Panc1 (cell line): Measurements from ENCODE around the gene LRGUK.

Source experiments
- POLR2AphosphoS5 ChIP-seq: IDR thresholded peaks from 2 replicates; pipeline ENCODE4 v1.6.1; 2012; ENCODE audit warnings: mild to moderate bottlenecking, low read depth, low read length, moderate library complexity
- TCF7L2 ChIP-seq: IDR thresholded peaks from 2 replicates; pipeline ENCODE4 v1.6.1; 2011; ENCODE audit warnings: mild to moderate bottlenecking, low read depth, low read length, inconsistent platforms
- TF ChIP-seq, protein P1 (sequence below): fragments of 450-650 bp; IDR thresholded peaks from 2 replicates; pipeline ENCODE4 v1.5.1; 2017; ENCODE audit warnings: mild to moderate bottlenecking
- TF ChIP-seq, protein P2 (sequence below), 2 experiments: IDR thresholded peaks; 2 replicates each; pipeline ENCODE4 v1.6.1; 2011 to 2012; ENCODE audit warnings: low read depth in 2 of 2, control low read depth in 1 of 2, low read length in 1 of 2, mild to moderate bottlenecking in 1 of 2, moderate library complexity in 1 of 2; ENCODE audit not compliant: insufficient read depth in 1 of 2

DNA sequence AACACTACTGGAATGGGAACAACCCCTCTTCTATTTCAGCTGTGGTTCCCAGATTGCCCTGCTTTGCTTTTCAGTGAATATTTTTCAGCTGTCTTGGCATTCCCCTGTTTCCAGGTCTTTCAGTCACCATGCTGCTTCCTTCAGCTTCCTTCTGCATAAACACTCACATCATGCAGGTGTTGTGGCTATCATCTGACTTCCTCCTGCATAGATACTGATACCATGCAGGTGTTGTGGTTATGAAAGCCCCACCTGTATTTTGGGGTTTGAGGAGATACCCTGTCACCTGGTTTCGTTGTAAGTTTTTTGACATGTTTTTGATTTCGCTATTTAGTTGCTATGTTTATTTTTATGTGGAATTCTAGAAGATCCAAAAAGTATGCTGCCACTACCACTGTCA is 118.1 kb downstream of the LRGUK start:
- TF ChIP-seq, protein P1, sequence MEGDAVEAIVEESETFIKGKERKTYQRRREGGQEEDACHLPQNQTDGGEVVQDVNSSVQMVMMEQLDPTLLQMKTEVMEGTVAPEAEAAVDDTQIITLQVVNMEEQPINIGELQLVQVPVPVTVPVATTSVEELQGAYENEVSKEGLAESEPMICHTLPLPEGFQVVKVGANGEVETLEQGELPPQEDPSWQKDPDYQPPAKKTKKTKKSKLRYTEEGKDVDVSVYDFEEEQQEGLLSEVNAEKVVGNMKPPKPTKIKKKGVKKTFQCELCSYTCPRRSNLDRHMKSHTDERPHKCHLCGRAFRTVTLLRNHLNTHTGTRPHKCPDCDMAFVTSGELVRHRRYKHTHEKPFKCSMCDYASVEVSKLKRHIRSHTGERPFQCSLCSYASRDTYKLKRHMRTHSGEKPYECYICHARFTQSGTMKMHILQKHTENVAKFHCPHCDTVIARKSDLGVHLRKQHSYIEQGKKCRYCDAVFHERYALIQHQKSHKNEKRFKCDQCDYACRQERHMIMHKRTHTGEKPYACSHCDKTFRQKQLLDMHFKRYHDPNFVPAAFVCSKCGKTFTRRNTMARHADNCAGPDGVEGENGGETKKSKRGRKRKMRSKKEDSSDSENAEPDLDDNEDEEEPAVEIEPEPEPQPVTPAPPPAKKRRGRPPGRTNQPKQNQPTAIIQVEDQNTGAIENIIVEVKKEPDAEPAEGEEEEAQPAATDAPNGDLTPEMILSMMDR, result no peak
- TF ChIP-seq, protein P2, sequence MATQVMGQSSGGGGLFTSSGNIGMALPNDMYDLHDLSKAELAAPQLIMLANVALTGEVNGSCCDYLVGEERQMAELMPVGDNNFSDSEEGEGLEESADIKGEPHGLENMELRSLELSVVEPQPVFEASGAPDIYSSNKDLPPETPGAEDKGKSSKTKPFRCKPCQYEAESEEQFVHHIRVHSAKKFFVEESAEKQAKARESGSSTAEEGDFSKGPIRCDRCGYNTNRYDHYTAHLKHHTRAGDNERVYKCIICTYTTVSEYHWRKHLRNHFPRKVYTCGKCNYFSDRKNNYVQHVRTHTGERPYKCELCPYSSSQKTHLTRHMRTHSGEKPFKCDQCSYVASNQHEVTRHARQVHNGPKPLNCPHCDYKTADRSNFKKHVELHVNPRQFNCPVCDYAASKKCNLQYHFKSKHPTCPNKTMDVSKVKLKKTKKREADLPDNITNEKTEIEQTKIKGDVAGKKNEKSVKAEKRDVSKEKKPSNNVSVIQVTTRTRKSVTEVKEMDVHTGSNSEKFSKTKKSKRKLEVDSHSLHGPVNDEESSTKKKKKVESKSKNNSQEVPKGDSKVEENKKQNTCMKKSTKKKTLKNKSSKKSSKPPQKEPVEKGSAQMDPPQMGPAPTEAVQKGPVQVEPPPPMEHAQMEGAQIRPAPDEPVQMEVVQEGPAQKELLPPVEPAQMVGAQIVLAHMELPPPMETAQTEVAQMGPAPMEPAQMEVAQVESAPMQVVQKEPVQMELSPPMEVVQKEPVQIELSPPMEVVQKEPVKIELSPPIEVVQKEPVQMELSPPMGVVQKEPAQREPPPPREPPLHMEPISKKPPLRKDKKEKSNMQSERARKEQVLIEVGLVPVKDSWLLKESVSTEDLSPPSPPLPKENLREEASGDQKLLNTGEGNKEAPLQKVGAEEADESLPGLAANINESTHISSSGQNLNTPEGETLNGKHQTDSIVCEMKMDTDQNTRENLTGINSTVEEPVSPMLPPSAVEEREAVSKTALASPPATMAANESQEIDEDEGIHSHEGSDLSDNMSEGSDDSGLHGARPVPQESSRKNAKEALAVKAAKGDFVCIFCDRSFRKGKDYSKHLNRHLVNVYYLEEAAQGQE (IDR thresholded peaks at IDR 0.05; ENCODE audit: insufficient read depth in 1 of 2, low read depth in 2 of 2, low read length in 1 of 2), result no peak
- TF ChIP-seq POLR2AphosphoS5 (no peak), TCF7L2 (no peak)
